ENCODE results near the gene PHACTR2. TPM values are rescaled to one million over a fixed set of nuclear protein-coding genes. Genes with fewer than 3 reads are reported as not detected.

The PHACTR2 gene
- total RNA-seq, 2 experiments from 2014 or later: 19.6 to 25.0 TPM

DNA sequence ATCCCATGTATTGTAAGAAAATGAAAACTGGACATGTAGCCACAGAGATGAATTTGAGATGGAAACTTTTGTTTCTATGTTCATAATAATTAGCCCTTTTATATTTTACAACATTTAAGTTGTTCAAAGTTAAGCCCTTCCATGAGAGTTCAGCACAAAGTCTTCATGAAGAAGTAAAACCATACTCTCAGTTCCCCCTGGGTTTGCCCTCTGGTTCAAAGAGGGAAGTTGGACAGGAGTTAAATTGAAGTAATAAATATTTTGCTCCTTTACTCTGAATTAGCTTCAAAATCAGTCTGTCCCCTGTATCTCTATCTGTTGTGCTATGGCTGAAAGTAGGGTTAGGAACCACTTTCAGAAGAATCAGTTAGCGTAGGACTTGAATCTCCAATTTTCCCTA lies 31.1 kb downstream of the PHACTR2 start:
- ATAC-seq (ENCODE audit: poor library complexity): no peak
- no peaks in the 10 kb centered on the region for H3K4me1 ChIP-seq (ENCODE audit: insufficient read depth, low read length)
- Mint-ChIP-seq H3K36me3 (ENCODE audit: low read depth) (peaks cover 12% of the 10 kb centered on the region), H3K27ac (no peak overlapping the region), H3K27me3 (no peaks in the 10 kb centered on the region), H3K4me1 (ENCODE audit: low read depth) (peaks cover 11% of the 10 kb centered on the region), H3K4me3 (no peak overlapping the region), H3K9me3 (peaks cover 11% of the 10 kb centered on the region)
- H3K9me3 ChIP-seq (ENCODE audit: control insufficient read depth in 1 of 2, insufficient read depth in 1 of 2, low read length in 2 of 2): peaks cover 0 to 6% of the 10 kb centered on the region in 2 experiments
- H3K27me3 ChIP-seq (ENCODE audit: control insufficient read depth in 1 of 2, insufficient read depth in 2 of 2, low read length in 2 of 2): no peaks in the 10 kb centered on the region
- ChIA-PET CTCF (no interaction called here), POLR2A (no interaction called here)
- peak in 1 of 14 experiments; percentile 7 for DNase-seq
- peaks cover 5% of the 10 kb centered on the region for H3K36me3 ChIP-seq (ENCODE audit: insufficient read depth, low read length)
- H3K27ac ChIP-seq (ENCODE audit: low read depth in 1 of 2, low read length in 2 of 2): no peak overlapping the region
- TF ChIP-seq, protein P1, sequence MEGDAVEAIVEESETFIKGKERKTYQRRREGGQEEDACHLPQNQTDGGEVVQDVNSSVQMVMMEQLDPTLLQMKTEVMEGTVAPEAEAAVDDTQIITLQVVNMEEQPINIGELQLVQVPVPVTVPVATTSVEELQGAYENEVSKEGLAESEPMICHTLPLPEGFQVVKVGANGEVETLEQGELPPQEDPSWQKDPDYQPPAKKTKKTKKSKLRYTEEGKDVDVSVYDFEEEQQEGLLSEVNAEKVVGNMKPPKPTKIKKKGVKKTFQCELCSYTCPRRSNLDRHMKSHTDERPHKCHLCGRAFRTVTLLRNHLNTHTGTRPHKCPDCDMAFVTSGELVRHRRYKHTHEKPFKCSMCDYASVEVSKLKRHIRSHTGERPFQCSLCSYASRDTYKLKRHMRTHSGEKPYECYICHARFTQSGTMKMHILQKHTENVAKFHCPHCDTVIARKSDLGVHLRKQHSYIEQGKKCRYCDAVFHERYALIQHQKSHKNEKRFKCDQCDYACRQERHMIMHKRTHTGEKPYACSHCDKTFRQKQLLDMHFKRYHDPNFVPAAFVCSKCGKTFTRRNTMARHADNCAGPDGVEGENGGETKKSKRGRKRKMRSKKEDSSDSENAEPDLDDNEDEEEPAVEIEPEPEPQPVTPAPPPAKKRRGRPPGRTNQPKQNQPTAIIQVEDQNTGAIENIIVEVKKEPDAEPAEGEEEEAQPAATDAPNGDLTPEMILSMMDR (IDR thresholded peaks at IDR 0.05): no peak
- H3K4me3 ChIP-seq (ENCODE audit: low read length): no peak overlapping the region
- intact Hi-C loops (cut with DNase I, micrococcal nuclease): loop anchor here in 1 of 2 experiments (10.0 kb wide), 1 partner anchor 216 kb away; no protein-coding TSS in a partner anchor

DNA sequence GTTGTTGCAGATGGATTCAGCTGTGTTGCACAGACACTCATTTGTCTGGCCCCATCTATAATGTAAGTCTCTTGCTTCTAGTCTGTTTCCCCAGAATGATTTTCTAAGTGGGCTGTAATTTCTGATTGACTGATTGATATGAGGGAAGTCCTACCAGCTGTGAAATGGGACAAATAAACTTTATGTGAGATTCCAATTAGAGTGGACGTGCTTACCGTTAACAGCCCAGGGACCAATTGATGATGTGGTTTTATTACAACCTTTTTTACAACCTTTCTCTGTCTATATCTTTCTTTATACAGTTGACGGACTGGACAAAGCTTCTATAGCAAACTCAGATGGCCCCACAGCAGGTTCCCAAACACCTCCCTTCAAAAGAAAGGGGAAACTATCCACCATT lies 33.9 kb downstream of the PHACTR2 start:
- intact Hi-C loops (cut with DNase I, micrococcal nuclease): no loop called here
- H3K4me1 ChIP-seq (ENCODE audit: insufficient read depth, low read length): no peaks in the 10 kb centered on the region
- no peak overlapping the region for H3K27ac ChIP-seq (ENCODE audit: low read depth in 1 of 2, low read length in 2 of 2)
- no peaks in the 10 kb centered on the region for H3K27me3 Mint-ChIP-seq
- peaks cover 11% of the 10 kb centered on the region for H3K9me3 Mint-ChIP-seq
- no peak overlapping the region for H3K27ac Mint-ChIP-seq
- ChIA-PET CTCF (no interaction called here), POLR2A (no interaction called here)
- peaks cover 11% of the 10 kb centered on the region for H3K4me1 Mint-ChIP-seq (ENCODE audit: low read depth)
- H3K36me3 Mint-ChIP-seq (ENCODE audit: low read depth): peaks cover 23% of the 10 kb centered on the region
- no peaks in the 10 kb centered on the region for H3K9me3 ChIP-seq (ENCODE audit: control insufficient read depth in 1 of 2, insufficient read depth in 1 of 2, low read length in 2 of 2)
- ATAC-seq (ENCODE audit: poor library complexity) (no peak), DNase-seq (no peak)
- H3K27me3 ChIP-seq (ENCODE audit: control insufficient read depth in 1 of 2, insufficient read depth in 2 of 2, low read length in 2 of 2): no peaks in the 10 kb centered on the region
- H3K4me3 Mint-ChIP-seq: no peak overlapping the region
- H3K4me3 ChIP-seq (ENCODE audit: low read length): no peak overlapping the region
- TF ChIP-seq, protein P1 (IDR thresholded peaks at IDR 0.05): no peak
- peaks cover 5% of the 10 kb centered on the region for H3K36me3 ChIP-seq (ENCODE audit: insufficient read depth, low read length)

DNA sequence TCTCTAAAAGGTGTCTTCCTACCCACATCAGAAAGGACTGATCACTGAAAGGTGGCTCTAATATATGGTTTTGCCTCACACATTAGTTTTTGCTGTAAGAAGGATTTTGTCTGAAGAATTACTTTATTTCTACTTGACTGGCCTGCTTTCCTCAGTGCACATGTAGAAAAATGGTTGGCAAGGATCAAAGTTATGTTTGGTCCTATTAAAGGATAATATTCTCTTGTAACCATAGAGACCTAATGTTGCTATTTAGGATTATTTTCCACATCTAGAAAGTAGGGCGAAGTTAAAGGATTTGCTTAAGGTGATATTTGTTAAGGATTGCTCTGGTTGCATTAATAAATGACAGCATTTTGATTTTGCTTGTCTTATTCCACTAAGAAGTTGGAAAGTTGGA lies 40.7 kb downstream of the PHACTR2 start:
- ChIA-PET POLR2A (no interaction called here), CTCF (no interaction called here)
- DNase-seq: no peak
- intact Hi-C loops (cut with DNase I, micrococcal nuclease): no loop called here
- H3K27me3 ChIP-seq (ENCODE audit: control insufficient read depth in 1 of 2, insufficient read depth in 2 of 2, low read length in 2 of 2): no peaks in the 10 kb centered on the region
- H3K4me1 ChIP-seq (ENCODE audit: insufficient read depth, low read length): no peaks in the 10 kb centered on the region
- H3K9me3 ChIP-seq (ENCODE audit: control insufficient read depth in 1 of 2, insufficient read depth in 1 of 2, low read length in 2 of 2): no peaks in the 10 kb centered on the region
- H3K4me3 ChIP-seq (ENCODE audit: low read length): no peak overlapping the region
- no peak overlapping the region for H3K4me3 Mint-ChIP-seq
- ATAC-seq (ENCODE audit: poor library complexity): no peak
- H3K27ac Mint-ChIP-seq: no peak overlapping the region
- H3K36me3 ChIP-seq (ENCODE audit: insufficient read depth, low read length): peaks cover 12% of the 10 kb centered on the region
- TF ChIP-seq, protein P1 (IDR thresholded peaks at IDR 0.05): no peak
- peaks cover 49% of the 10 kb centered on the region for H3K36me3 Mint-ChIP-seq (ENCODE audit: low read depth)
- no peaks in the 10 kb centered on the region for H3K9me3 Mint-ChIP-seq
- no peaks in the 10 kb centered on the region for H3K27me3 Mint-ChIP-seq
- H3K4me1 Mint-ChIP-seq (ENCODE audit: low read depth): no peaks in the 10 kb centered on the region
- no peak overlapping the region for H3K27ac ChIP-seq (ENCODE audit: low read depth in 1 of 2, low read length in 2 of 2)

Data from CD4-positive, alpha-beta T cell (primary cell).